ENCODE data around the gene ADAM10.

The ADAM10 gene

DNA sequence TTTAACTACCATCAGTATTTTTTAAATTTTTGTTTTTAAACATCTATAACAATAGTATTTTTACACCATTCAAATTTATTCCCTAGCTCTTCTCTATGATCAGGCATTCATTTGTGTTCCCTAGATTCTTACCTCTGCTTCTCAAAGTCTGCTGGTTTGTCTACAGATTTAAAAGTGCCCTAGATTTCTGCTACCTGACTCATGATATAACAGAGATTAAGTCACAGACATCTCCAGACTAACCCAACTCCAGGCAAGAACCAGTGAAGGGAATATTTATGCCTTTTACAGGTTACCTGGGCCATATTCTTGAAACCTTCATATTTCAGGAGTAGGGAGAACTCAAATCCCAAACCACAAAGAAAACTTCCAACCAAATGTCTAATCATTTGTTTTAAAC lies 38.8 kb downstream of the ADAM10 start:
- Histone ChIP-seq H3K27me3 (no peaks in the 10 kb centered on the region), H3K4me3 (ENCODE audit: low read depth in 1 of 2, low read length in 1 of 2) (no peak overlapping the region), H3K27ac (no peak overlapping the region), H3K36me3 (peaks cover 22% of the 10 kb centered on the region), H3K4me1 (ENCODE audit: control insufficient read depth in 1 of 2, insufficient read depth in 1 of 2, low read depth in 1 of 2, low read length in 1 of 2) (no peaks in the 10 kb centered on the region), H3K9me3 (no peaks in the 10 kb centered on the region)
- TF ChIP-seq, protein P1, sequence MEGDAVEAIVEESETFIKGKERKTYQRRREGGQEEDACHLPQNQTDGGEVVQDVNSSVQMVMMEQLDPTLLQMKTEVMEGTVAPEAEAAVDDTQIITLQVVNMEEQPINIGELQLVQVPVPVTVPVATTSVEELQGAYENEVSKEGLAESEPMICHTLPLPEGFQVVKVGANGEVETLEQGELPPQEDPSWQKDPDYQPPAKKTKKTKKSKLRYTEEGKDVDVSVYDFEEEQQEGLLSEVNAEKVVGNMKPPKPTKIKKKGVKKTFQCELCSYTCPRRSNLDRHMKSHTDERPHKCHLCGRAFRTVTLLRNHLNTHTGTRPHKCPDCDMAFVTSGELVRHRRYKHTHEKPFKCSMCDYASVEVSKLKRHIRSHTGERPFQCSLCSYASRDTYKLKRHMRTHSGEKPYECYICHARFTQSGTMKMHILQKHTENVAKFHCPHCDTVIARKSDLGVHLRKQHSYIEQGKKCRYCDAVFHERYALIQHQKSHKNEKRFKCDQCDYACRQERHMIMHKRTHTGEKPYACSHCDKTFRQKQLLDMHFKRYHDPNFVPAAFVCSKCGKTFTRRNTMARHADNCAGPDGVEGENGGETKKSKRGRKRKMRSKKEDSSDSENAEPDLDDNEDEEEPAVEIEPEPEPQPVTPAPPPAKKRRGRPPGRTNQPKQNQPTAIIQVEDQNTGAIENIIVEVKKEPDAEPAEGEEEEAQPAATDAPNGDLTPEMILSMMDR (IDR thresholded peaks at IDR 0.05) = no peak

DNA sequence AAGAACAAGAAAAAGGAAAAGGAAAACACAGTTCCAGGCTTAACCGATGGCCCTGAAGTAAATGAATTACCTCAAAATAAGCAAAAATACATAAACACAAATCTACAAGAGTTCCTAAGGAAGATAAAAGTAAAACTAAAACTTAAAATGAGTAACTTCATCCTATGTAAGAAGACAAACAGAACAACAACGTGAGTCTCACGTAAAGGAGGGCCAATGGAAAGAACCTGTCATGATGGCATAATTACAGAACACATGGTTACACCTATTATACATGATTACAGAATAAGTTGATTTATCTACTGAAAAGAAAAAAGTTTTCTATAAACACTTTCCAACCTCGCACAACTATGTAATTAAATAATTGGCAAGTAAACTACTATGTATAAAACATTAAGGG lies 42.1 kb downstream of the ADAM10 start:
- TF ChIP-seq, protein P1 (IDR thresholded peaks at IDR 0.05) = no peak
- Histone ChIP-seq H3K27me3 (no peaks in the 10 kb centered on the region), H3K36me3 (no peaks in the 10 kb centered on the region)

DNA sequence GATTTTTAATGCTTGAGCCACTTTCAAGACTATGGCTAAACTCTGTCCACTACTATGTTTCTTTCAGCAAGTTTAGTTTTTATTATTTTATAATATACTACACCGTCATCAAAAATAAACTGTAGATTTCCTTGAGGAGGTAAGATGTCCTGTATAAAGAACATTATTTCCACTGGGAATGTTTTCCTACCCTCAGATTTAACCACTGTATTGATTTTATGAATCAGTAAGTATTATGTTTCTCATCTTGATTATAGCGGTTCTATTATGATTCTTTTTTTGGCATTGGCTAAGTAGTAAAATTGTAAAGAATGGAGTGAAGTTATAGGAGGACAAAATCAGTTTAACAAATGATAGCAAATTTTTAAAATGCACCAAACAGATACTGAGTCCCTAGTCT lies 44.4 kb downstream of the ADAM10 start:
- H3K4me3 ChIP-seq (ENCODE audit: low read depth in 1 of 2, low read length in 1 of 2) = no peak overlapping the region
- no peak overlapping the region for H3K27ac ChIP-seq
- no peaks in the 10 kb centered on the region for H3K36me3 ChIP-seq
- peaks cover 9 to 15% of the 10 kb centered on the region in 2 experiments for H3K4me1 ChIP-seq (ENCODE audit: control insufficient read depth in 1 of 2, insufficient read depth in 1 of 2, low read depth in 1 of 2, low read length in 1 of 2)
- TF ChIP-seq, protein P1 (IDR thresholded peaks at IDR 0.05) = no peak
- no peaks in the 10 kb centered on the region for H3K27me3 ChIP-seq
- H3K9me3 ChIP-seq = no peaks in the 10 kb centered on the region

More for the DNA sequence above, 42.1 kb downstream of the ADAM10 start:
- Histone ChIP-seq H3K4me1 (ENCODE audit: control insufficient read depth in 1 of 2, insufficient read depth in 1 of 2, low read depth in 1 of 2, low read length in 1 of 2) (peaks cover 9 to 15% of the 10 kb centered on the region in 2 experiments), H3K9me3 (no peaks in the 10 kb centered on the region), H3K4me3 (ENCODE audit: low read depth in 1 of 2, low read length in 1 of 2) (no peak overlapping the region), H3K27ac (no peak overlapping the region)

DNA sequence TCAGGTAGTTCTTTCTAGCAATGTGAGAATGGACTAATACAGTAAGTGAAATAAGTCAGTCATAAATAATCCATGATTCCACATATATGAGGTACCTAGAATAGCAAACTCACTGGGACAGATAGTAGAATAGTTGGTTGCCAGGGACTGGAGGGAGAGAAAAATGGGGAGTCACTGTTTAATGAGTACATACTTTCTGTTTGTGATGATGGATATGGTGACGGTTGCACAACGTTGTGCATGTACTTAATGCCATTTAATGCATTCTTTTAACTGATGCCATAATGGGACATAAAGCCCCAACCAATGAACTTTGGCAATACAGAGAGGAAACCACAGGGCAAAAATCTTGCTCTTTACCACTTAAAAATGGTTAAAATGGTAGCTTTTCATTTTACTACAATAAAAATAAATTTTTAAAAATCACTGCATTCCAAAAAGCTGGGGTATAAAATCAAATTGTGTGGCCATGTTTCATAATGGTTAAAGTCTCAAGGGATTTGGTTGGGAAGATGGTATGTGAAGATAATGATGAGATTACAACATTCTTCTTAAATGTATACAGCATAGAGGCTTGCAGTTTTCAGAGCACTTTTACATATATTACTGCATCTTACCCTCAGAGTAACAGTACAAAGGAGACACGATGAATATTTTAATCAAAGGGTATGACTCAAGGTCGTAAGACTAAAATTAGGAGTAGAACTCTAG lies 45.2 kb downstream of the ADAM10 start:
- Histone ChIP-seq H3K4me3 (ENCODE audit: low read depth in 1 of 2, low read length in 1 of 2) (no peak overlapping the region), H3K27me3 (no peaks in the 10 kb centered on the region), H3K9me3 (no peaks in the 10 kb centered on the region), H3K4me1 (ENCODE audit: control insufficient read depth in 1 of 2, insufficient read depth in 1 of 2, low read depth in 1 of 2, low read length in 1 of 2) (peaks cover 9 to 15% of the 10 kb centered on the region in 2 experiments), H3K27ac (peak overlapping the region; percentile 64), H3K36me3 (no peaks in the 10 kb centered on the region)
- TF ChIP-seq, protein P1 (IDR thresholded peaks at IDR 0.05) = no peak

DNA sequence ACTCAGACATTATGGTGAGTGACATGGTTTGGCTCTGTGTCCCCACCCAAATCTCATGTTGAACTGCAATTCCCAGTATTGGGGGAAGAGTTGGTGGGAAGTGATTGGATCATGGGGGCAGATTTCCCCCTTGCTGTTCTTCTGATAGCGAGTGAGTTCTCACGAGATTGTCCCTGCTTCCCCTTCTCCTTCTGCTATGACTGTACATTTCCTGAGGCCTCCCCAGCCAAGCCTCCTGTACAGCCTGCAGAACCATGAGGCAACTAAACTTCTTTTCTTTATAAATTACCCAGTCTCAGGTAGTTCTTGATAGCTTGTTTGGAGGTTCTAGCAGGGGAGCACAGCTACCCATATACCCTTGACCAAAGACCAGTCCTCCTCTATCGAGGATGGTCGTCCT lies 45.9 kb downstream of the ADAM10 start:
- TF ChIP-seq, protein P1 (IDR thresholded peaks at IDR 0.05) = no peak
- H3K4me3 ChIP-seq (ENCODE audit: low read depth in 1 of 2, low read length in 1 of 2) = no peak overlapping the region
- H3K27ac ChIP-seq = peak overlapping the region; percentile 64
- H3K36me3 ChIP-seq = no peaks in the 10 kb centered on the region
- no peaks in the 10 kb centered on the region for H3K9me3 ChIP-seq
- H3K4me1 ChIP-seq (ENCODE audit: control insufficient read depth in 1 of 2, insufficient read depth in 1 of 2, low read depth in 1 of 2, low read length in 1 of 2) = peaks cover 9 to 15% of the 10 kb centered on the region in 2 experiments
- no peaks in the 10 kb centered on the region for H3K27me3 ChIP-seq

All from neutrophil (primary cell).